Daoy (cell line): ENCODE data around the gene ALDH1L1. TPM values are rescaled to one million over a fixed set of nuclear protein-coding genes. Genes with fewer than 3 reads are reported as not detected.

Experiments
- DNase-seq: peaks from one replicate; pipeline ENCODE4 v3.0.0-alpha.2; 2015; ENCODE audit warnings: low read depth
- total RNA-seq: library from RNA; depleted of rRNA; stranded (reverse); fragments of >200 nt; shearing (Covaris generic); gene quantifications from 2 replicates; pipeline ENCODE4 v1.2.3, GENCODE V29; 2014

The ALDH1L1 gene
- total RNA-seq, 1 experiment from 2014 or later, result 0.11 TPM

GRCh38 chr3:126154391-126155279 lies 25.8 kb downstream of the ALDH1L1 start:
- no peak for DNase-seq

DNA sequence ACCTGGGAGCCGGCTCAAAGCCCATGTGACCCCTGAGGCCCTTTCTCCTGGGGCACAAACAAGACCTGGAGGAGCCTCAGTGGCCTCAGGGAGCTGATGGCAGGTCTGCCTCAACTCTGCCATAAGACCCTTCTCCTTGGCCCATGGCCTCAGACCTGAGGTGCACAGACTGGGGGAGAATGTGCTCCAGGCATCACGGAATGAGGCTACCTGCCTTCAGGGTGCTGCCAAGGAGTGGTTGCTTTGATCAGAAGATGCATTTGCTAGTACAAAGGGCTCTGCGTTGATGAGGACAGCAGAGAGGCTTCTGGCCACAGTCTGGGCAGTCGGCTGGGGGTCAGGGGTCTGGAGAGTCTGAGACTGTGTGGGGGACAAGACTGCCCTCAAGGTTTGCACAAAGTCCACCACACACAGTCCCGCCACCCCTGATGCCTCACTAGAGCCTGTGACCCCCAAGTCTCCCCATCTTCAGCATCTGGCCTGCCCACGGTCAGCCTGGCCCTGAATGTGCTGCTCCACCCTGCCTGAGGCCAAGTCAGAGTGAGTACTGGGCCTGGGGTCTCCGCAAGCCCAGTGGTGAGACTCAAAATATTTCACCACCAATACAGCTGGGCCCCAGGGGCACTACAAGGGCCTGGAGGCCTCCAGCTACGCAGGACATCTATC lies 26.6 kb downstream of the ALDH1L1 start:
- DNase-seq, result no peak

DNA sequence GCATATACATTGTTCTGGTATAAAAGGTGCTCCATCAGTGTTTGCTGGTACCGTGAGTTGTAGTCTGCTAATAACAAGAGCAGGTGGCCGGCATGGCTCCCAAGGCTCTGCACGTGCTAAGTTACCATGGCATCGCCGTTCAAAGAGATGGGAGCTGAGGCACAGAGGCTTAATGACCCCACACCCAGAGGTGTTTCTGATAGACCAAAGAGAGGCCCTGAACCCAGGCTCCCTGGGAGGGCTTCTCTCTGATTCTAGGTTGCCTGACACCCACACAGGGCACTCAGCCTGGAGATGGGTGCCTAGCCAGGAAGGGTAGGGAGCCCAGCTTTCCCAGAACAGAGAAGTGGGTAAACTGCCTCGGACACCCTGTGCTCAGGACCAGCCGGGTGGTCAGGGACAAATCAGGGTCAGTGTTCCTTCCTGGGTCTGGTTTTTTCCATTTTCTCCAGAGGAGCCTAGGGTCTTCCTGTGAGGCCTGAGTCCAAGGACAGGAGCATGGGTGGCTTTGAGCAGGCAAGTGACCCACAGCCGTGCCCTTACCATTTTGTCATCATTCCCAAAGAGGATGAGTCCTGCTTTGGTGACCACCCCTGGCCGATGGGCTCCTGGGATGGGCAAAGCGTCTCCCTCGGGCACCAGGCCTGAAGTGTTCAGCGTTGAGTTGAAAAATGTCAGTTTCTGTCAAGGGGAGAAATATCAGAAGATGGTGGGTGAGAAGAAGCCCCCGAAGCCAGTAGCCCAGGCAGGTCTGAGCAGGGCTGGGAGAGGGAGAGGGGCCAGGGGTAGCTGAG lies 27.3 kb downstream of the ALDH1L1 start:
- DNase-seq, result no peak

- DNase-seq, result no peak
Observed at GRCh38 chr3:126152458-126152857, 27.9 kb downstream of the ALDH1L1 start.

DNA sequence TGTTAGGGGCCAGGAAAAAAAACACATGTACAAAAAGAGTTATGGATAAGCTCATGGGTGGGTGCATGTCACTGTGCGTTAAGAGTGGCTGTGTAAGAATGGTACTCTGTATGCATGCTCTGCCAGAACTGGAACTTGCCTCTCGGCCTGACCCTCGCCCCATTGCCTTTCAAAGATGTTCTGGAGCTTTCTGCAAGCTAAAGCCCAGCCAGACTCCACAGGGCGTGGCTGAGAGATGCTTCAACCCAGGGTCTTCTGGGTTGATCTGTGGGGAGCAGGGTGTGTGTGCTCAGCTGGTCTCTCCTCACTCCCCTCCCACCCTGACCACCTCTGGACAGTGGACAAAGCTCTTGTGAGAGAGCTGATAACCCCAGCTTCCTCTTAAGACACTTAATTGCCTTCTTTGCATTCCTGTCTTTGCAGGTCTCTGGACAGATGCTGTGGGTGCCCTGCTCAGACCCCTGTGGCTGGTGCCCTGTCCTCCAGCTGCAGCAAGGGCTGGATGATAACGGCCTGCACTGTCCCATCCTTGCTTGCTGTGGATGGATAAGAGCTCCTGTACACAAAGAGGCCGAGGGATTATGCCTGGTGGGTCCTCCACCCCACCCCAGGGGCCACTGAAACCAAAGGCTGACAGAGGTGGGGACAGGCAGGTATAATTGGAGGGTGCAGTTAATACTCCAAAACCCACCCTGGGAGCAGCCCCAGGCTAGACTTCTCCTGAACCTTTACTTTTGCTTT lies 28.7 kb downstream of the ALDH1L1 start:
- DNase-seq, result no peak

DNA sequence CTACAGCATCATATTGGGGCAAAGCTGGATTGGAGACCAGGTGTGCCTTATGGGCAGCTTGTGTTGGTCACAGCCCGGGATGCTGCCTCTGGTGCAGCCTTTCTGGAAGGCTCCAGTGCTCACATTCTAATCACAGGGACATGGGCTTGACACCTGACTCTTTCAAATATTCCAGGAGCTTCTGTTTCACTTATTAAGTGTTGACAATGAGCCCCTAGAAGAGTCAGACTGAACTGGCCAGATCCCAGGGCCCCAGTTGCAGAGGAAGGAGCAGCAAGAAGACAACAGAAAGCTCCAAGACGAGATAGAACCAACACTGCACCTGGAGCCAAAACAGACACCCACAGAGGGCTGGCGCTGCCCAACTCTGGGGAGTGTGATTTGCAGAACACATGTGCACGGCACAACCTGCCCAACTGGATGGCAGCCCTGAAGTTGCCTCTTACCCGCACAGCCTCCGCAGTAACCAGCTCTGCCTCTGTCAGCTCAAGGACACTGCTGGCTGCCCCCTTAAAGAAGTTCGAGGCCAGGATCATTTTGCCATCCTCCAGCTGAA lies 30.3 kb downstream of the ALDH1L1 start:
- DNase-seq, result no peak

DNA sequence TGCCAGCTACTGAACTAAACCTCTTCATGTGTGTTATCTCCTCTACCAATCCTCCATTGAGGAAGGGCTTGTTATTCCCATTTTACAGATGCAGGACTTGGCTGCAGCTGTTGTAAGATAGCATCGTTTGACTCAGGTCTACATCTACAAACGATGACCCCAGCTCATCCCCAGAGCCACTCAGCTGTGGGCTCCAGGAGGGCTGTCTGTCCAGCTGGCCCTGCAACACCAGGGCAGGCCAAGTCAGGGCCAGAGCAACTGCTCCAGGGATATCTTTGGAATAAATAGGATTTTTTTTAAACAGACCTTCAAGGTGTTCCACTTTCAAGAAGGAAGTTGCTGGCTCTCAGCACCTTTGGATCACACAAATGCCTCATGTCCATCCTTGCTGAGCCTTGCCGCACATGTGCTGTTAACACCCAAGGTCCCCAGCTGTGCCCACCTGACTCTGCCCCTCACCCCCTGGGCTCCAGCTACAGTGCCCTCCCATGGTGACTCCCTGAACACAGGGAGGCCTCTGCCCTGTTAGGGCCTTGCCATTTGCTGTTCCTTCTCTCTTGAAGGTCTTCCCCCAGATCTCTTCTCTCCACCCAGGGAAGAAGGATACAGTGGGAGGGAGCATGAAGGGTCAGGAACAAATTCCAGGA lies 31.0 kb downstream of the ALDH1L1 start:
- DNase-seq, result no peak

- no peak for DNase-seq
Observed at GRCh38 chr3:126147932-126148683, 32.3 kb downstream of the ALDH1L1 start.

- DNase-seq, result peak; percentile 1
Observed at GRCh38 chr3:126147147-126147931, 33.0 kb downstream of the ALDH1L1 start.

DNA sequence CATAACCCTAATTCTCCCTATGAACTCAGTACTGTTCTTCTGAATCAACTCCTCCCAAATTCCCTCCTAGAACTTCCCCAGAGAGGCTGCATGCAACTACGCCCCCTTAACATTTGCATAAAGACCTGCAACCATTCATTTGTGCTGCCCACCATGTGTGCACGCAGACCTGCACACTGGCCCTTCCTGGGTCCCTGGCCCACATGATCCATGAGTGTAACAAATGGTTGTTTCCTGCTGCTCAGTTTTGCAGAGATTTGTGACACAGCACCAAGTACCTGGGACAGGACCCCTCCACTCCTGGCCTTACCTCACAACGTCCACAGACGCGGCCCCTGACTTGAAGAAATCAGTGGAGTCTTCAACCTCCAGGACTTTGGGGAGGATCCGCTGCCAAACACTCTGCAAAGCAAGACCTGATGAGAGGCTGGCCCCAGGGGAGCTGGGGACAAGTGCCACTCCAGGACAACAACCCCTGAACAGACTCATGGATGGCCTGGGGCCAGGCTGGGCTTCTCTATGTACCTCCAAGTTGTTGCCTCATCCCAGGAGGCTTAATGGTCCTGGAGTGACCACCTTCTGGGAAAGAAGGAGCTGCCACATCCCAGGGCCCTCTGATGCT lies 33.8 kb downstream of the ALDH1L1 start:
- no peak for DNase-seq

DNA sequence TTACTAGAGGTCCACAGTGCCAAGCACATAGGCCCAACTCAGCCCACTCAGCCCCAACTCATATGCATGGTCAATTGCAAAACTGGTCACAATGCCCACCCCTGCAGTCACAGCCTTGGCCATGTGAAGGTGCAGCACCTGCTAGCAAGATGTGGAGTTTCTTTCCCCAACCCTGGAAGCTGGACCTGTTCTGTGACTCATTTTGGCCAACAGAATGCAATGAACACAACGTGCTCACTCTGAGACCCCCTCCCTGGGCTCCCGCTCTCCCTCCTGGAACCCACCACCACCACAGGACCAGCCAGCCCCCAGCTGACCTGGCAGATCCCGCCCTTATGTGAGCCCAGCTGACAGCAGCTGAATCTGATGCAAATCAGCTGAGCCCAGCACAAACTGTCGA lies 34.4 kb downstream of the ALDH1L1 start:
- DNase-seq, result no peak

GRCh38 chr3:126142652-126143051 lies 37.7 kb downstream of the ALDH1L1 start:
- DNase-seq, result no peak

DNA sequence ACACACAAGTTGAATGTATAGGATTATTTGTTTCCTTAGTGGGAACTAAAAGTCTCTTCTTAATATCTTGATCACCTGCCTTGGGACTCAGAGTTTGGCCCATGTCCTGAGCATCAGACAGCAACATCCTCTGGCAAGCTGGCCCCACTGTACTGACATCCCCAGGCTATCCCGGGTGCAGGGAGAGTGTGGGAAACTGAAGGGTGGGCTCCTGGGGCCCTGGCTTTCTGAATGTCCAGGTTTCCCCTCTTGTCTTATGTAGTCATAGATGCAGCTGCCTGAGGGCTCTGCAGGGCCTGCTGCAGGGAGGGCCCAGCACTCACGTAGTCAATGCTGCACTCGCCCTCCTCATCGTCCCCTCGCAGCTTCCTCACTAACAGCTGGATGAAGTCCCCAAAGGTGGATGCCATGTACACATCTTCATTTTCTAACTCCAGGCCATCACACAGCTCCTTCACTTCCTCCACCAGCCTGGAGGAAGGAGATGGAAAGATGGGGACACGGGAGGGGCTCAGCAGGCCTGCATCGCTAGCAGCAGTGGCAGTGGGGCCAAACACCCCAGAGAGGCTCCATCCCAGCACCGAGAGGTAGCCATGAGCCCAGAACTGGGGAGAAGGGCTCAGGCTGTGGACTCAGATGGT lies 42.8 kb downstream of the ALDH1L1 start:
- DNase-seq, result no peak

- DNase-seq, result no peak
Observed at GRCh38 chr3:126136428-126137220, 43.8 kb downstream of the ALDH1L1 start.

DNA sequence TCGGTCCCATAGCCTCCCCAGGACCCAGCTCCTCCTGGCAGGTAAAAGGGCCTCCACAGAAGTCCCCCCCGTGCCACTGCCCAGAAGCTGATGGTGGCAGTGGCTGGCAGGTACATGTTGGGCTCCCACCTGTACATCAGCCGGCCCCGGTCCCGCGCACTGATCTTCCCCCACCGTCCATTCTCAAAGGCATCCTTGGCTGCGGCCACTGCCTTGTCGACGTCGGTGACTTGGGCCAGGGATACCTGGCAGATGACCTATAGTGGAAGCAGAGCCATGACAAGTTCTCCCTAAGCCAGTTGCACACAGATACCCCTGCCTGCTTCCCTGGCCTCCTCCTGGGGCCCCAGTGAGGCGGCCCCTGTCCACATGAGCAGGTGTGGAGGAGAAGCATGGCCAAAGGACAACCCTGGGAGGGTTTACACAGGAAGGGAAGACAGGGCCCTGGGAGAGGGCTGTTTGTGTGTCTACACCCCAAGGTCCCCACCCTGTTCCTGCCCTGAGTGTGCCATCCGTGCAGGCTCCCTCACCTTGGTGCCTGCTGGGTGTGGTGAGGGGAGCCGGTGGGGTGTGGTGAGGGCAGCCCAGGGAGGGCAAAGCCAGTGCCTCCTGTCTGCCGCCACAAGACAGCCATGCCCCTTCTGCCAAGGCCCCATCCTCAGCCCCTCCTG lies 44.8 kb downstream of the ALDH1L1 start:
- DNase-seq, result no peak

- no peak for DNase-seq
Observed at GRCh38 chr3:126135071-126135405, 45.3 kb downstream of the ALDH1L1 start.
